Right renal pelvis (tissue), 4 donors: ENCODE measurements around the gene CCDC188. TPM values are rescaled to one million over a fixed set of nuclear protein-coding genes. Genes with fewer than 3 reads are reported as not detected.

Experiments
- DNase-seq, 4 donors: peaks; one replicate each; pipeline ENCODE4 v3.0.0-alpha.2; 2013; ENCODE audit warnings: low read depth in 4 of 4, low spot score in 3 of 4, missing footprints in 1 of 4
- polyA plus RNA-seq, 4 donors: library from polyadenylated mRNA; unstranded; fragments of 120-200 nt; gene quantifications; one replicate each; pipeline ENCODE4 v1.2.1, GENCODE V29; 2013; ENCODE audit not compliant: insufficient read length in 4 of 4

The CCDC188 gene
- polyA plus RNA-seq, result under 1 TPM; 0.53 to 0.93 (median 0.76) TPM

- no peak for DNase-seq
Observed at GRCh38 chr22:20150381-20151275, at the start of gene CCDC188. TSS of gene CCDC188 (minus strand) at chr22:20151055. CDS start at chr22:20150986, 69 bp downstream.

- no peak for DNase-seq
Observed at GRCh38 chr22:20199906-20200305, 49.1 kb upstream of the CCDC188 start.

GRCh38 chr22:20199413-20199842, 48.6 kb upstream of the CCDC188 start:
- DNase-seq, result no peak

GRCh38 chr22:20198557-20199319, 47.9 kb upstream of the CCDC188 start:
- peak in 2 of 4 donors; percentile 36 to 38 for DNase-seq

- DNase-seq, result no peak
Observed at GRCh38 chr22:20197407-20198030, 46.7 kb upstream of the CCDC188 start.

- DNase-seq, result no peak
Observed at GRCh38 chr22:20196094-20196842, 45.4 kb upstream of the CCDC188 start.

- DNase-seq, result no peak
Observed at GRCh38 chr22:20194681-20195593, 44.1 kb upstream of the CCDC188 start.

- no peak for DNase-seq
Observed at GRCh38 chr22:20193761-20194494, 43.1 kb upstream of the CCDC188 start.

GRCh38 chr22:20192972-20193760, 42.3 kb upstream of the CCDC188 start:
- DNase-seq, result no peak

GRCh38 chr22:20192293-20192971, 41.6 kb upstream of the CCDC188 start:
- DNase-seq, result no peak

- no peak for DNase-seq
Observed at GRCh38 chr22:20191803-20192202, 40.9 kb upstream of the CCDC188 start.

- DNase-seq, result no peak
Observed at GRCh38 chr22:20191000-20191515, 40.2 kb upstream of the CCDC188 start.

- DNase-seq, result no peak
Observed at GRCh38 chr22:20188567-20188877, 37.7 kb upstream of the CCDC188 start.

GRCh38 chr22:20187777-20188566, 37.1 kb upstream of the CCDC188 start:
- DNase-seq, result no peak

- no peak for DNase-seq
Observed at GRCh38 chr22:20186871-20187546, 36.2 kb upstream of the CCDC188 start.
